HG03039 (cell line): ENCODE results near the gene ITPR2.
A peak's percentile ranks its signal among the peaks of the same experiment; 100 is the strongest.

Source experiments
- ATAC-seq: cut with Tn5 transposase; IDR thresholded peaks from one replicate; pipeline ENCODE4 v1.9.1; 2021; ENCODE audit warnings: mild to moderate bottlenecking, moderate library complexity; ENCODE audit not compliant: unreplicated experiment

ITPR2 gene

GRCh38 chr12:26373606-26374495 is 459.1 kb downstream of the ITPR2 start:
- ATAC-seq = no peak

GRCh38 chr12:26372866-26373265 is 460.1 kb downstream of the ITPR2 start:
- no peak for ATAC-seq

- ATAC-seq = no peak
These were observed 462.9 kb downstream of the ITPR2 start for GRCh38 chr12:26370098-26370497.

- no peak for ATAC-seq
These were observed 463.4 kb downstream of the ITPR2 start for GRCh38 chr12:26369588-26369987.

- ATAC-seq = no peak
These were observed 464.8 kb downstream of the ITPR2 start for GRCh38 chr12:26367991-26368730.

- ATAC-seq = no peak
These were observed 471.0 kb downstream of the ITPR2 start for GRCh38 chr12:26361964-26362363.

- ATAC-seq = no peak
These were observed 472.9 kb downstream of the ITPR2 start for GRCh38 chr12:26360062-26360461.

- ATAC-seq = no peak
These were observed 473.4 kb downstream of the ITPR2 start for GRCh38 chr12:26359576-26359975.

GRCh38 chr12:26358651-26359050 is 474.3 kb downstream of the ITPR2 start:
- no peak for ATAC-seq

- ATAC-seq = no peak
These were observed 485.7 kb downstream of the ITPR2 start for GRCh38 chr12:26347300-26347699.

GRCh38 chr12:26346736-26347135 is 486.3 kb downstream of the ITPR2 start:
- no peak for ATAC-seq

GRCh38 chr12:26345471-26346003 is 487.5 kb downstream of the ITPR2 start:
- no peak for ATAC-seq

GRCh38 chr12:26341491-26341890 is 491.5 kb downstream of the ITPR2 start:
- no peak for ATAC-seq

- peak; percentile 69 for ATAC-seq
These were observed 492.3 kb downstream of the ITPR2 start for GRCh38 chr12:26340649-26341048.

- no peak for ATAC-seq
These were observed 493.0 kb downstream of the ITPR2 start for GRCh38 chr12:26339976-26340375.

- no peak for ATAC-seq
These were observed 494.1 kb downstream of the ITPR2 start for GRCh38 chr12:26338586-26339572.

- ATAC-seq = no peak
These were observed 497.3 kb downstream of the ITPR2 start for GRCh38 chr12:26335651-26336050.

GRCh38 chr12:26334621-26335124 is 498.3 kb downstream of the ITPR2 start:
- ATAC-seq = no peak

GRCh38 chr12:26331960-26332359 is 501.0 kb downstream of the ITPR2 start:
- ATAC-seq = no peak

- ATAC-seq = no peak
These were observed 501.9 kb downstream of the ITPR2 start for GRCh38 chr12:26331136-26331535.
